ENCODE results near the gene THG1L.

Gene THG1L

GRCh38 chr5:157729858-157730257 is 1.4 kb upstream of the THG1L start:
- no peak for DNase-seq

DNA sequence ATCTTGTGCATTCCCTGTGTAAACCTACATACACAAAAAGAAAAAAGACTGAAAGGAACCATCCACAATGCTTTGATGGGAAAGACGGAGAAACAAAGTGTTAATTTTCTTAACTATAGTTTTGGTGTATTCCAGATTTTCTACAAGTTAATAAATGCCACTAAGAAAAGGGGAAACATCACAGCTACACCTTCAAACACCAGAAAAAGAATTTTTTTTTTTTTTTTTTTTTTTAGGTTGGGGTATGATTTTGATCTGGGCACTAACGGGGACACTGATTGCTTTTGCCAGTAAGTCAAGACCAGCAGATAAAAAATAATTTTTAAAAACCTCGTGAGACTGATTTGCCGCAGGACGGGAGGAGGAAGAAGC is 334 bp upstream of the THG1L start:
- DNase-seq = no peak

GRCh38 chr5:157732130-157732514 is 902 bp downstream of the THG1L start:
- no peak for DNase-seq

DNA sequence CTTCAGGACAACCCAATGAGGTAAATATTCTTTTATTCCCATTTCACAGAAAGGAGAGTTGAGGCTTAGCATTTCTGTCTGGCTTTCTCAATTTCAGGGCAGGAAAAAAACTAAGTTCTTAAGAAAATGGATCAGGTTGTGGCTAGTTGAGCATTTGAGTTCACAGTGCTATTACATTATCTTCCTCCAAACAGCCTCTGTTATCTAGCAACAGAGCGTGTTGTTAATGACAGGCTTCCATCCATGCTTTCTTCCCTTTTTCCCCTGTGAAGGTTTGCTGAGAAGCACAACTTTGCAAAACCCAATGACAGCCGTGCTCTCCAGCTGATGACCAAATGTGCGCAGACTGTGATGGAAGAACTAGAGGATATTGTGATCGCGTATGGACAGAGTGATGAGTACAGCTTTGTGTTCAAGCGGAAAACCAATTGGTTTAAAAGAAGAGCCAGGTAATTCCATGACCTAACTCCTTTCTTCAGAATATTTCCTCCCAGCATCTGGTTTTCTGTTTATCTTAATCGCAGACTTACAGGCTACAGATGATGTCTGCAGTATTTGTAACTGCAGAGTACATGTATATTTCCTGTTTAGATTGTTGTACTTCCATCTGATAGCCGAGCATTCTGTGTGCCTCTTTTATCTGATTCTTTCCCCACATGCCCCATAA is 1.5 kb downstream of the THG1L start:
- no peak for DNase-seq

- DNase-seq = no peak
Observed at GRCh38 chr5:157734436-157734835, 3.2 kb downstream of the THG1L start.

- no peak for DNase-seq
Observed at GRCh38 chr5:157735991-157736390, 4.8 kb downstream of the THG1L start.

- no peak for DNase-seq
Observed at GRCh38 chr5:157739388-157740228, 8.4 kb downstream of the THG1L start.

DNA sequence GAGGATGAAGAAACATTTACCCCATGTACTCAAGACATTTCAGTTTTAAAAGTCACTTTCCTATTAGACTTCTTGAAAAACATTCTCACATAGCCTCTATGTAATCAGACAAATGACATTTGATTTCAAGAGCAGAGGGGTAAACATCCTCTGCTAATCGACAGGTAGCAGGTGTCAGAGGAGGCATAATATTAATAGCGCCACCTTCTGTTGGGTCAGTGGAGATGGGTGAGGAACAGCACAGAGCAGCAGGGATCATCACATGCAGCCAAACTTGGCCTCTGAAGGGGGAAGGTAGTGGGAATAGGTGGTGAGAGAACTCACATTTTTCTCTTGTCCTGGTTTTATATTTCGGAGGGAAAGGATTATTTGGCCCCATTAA is 9.0 kb downstream of the THG1L start:
- no peak for DNase-seq

GRCh38 chr5:157741131-157741530 is 9.9 kb downstream of the THG1L start:
- no peak for DNase-seq

GRCh38 chr5:157743163-157744050 is 12.2 kb downstream of the THG1L start, which contains the start of gene LSM11:
Gene LSM11 (plus strand): TSS chr5:157743712. CDS start chr5:157743751, 39 bp downstream.
- DNase-seq = peak; percentile 52

GRCh38 chr5:157744051-157745011 is 13.1 kb downstream of the THG1L start:
- no peak for DNase-seq

DNA sequence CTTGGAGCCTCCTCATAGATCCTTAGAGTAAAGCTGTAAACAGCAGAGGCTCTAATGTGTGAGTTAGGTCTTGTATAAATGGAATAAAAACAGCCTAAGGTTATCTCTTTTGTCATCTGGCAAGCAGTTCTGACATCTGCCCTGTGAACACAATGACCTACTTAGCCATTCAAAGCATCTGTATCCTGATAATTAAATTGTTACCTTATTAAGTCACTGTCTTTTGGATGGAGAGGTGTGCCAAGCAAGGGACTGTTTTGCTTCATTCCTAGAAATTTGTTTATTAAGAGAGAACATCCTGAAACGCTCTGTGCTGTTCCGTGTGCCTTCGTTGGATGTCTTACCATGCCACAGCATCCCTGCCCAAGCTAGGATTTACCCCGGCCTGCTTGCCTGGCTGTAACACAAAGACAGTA is 13.8 kb downstream of the THG1L start:
- no peak for DNase-seq

DNA sequence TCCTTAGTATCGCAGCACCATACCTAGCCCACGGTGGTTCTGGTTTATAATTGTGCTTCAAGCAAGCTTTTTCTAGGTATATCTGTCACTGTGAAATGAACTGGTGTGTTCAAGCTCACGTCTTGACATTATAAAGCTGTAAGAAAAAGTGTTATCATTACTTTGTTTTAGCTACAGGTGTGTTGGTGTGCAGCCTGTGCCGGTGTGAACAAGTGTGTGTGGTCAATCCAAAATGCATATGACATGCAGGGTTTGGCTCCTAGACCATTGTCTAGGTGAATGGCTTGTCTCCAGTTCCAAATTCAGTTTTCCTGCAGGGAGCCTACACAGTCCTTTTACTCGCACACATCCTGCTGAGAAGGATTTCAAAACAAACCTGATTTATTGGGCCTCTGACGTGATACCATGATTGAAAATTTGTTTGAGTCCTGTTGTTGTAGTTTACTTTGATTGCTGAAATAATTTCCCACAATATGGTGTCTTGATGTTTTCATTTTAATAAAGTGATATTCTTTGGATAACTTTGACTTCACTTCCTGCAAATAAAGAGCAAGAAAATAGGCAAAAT is 16.0 kb downstream of the THG1L start:
- no peak for DNase-seq

DNA sequence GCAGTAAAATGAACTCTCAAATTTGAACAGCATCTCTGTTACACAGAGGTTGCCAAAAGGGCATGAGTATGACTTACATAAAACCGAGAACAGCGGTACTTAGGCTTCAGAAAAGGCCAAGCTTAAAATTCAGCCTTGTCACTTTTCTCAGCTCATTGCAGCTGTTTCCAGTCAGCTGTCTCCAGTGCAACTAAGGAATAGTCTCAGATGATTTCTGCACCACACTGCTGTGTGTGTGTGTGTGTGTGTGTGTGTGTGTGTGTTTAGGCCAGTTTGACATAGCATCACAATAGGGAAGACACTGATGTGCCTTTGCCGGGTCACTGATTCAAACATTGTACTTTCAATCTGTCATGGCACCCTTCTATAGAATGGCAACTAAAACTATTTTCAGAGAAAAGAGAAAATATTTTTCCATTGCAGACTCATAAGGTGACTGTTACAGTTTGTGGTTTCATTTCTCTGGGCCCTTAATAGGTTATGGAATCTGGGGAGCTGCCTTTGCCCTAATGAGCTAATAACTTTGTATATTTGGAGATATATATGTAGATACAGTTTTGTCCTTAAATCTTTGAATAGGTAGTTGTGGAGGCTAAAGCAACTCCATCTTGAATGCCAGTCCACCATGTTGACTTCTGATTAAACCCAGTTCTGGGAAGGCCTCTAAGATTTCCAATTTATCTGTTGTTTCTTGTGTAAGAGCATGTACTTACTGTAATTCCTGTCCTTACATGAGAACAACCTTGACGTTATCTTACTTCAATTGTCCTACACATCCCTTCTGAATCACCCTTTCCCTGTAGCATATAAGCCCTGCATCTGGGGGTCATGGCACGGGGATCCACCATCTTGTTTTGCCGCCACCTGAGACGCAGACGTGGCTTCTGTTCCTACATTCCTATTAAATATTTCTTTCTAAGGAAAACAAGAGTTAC is 16.8 kb downstream of the THG1L start:
- no peak for DNase-seq

DNA sequence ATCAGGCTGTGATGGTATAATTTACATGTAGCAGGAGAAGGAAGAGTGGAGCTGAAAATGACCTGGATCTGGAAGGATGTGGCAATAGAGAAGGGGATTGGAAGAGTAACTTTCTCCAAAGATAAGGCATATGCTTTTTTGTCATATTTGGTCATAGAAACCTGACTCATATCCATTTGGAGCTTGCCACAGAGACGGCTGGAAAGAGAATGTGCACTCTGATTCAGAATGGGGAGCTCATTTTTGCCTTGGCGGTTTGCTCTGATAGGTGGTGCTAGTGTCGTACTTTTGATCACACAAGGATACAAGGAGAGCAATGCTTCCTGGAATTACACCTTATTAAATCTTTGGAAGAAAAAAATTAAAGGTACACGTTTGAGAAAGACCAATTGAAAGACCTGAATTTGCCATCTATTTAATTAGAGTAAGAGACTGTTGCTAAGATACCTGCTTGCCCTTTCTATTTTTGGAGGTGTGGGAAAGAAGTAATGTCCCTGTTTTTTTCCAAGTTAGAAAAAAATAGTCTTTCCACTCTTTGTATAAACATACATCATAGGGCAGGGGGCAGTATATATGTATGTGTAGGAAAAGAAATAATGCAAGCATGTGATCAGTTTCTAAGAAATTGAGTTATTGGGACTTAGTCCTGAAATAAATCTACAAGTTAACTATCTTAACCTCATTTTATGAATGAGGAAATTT is 17.7 kb downstream of the THG1L start:
- no peak for DNase-seq

DNA sequence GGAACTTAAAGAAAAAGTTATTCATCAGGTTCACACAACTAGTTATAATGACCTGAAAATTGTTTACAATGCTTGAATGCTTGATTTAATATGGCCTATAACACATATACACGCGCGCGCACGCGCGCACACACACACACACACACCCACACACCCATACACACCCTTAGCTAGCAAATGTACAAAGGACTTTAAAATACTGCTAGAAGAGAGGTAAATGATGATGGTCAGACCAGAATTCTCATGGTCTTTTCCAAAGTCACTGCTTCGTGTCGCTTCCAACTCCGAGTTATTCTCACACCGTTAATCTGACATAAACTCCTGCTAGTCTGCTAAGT is 18.2 kb downstream of the THG1L start:
- DNase-seq = no peak

- no peak for DNase-seq
Observed at GRCh38 chr5:157750320-157750719, 19.1 kb downstream of the THG1L start.

- no peak for DNase-seq
Observed at GRCh38 chr5:157756122-157756521, 24.9 kb downstream of the THG1L start.

DNA sequence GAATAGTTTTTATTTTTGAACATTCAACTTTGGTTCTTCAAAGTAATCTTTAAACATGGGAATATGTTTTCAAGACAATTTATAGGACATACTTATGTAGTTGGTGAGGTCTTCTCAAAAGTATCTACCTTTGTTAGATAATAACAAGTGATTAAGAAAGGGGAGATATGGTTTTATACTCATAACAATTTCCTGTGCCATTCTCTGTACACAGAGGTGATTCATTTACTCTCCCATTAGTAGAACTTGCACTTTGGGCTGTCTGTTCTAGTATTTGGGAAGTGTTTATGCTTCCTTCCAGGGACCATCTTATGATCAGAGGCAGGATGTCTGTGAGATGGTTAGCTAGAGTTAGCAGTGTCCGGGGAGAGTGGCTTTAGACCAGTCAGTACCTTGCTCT is 27.5 kb downstream of the THG1L start:
- no peak for DNase-seq
